ENCODE results near the gene CCDC107.

GRCh38 chr9:35691334-35691650 is 33.2 kb downstream of the CCDC107 start:
- TF ChIP-seq CTCF (conservative IDR thresholded peaks at IDR 0.05; ENCODE audit: low read length) (no peak), EZH2phosphoT487 (IDR thresholded peaks at IDR 0.05; ENCODE audit: borderline replicate concordance, low read depth, low read length) (no peak)

Measured in OCI-LY7 (cell line).